Right lobe of liver (tissue), 4 donors: ENCODE data around the gene EED.

Experiments used
- CTCF ChIP-seq, 4 donors: fragments of 200-600 bp in 3 of 4; fragments of 450-650 bp in 1 of 4; IDR thresholded peaks; one replicate each; pipeline versions ENCODE4 v1.5.1 to v1.8.0; 2016 to 2022; ENCODE audit warnings: antibody characterized with exemption in 4 of 4, mild to moderate bottlenecking in 2 of 4
- POLR2A ChIP-seq: fragments of 450-650 bp; IDR thresholded peaks from one replicate; pipeline ENCODE4 v1.6.1; 2017; ENCODE audit warnings: antibody characterized with exemption, mild to moderate bottlenecking
- donor health status: DM: no; HTN: no; CAD: no.
- donor health status: DM: no; HTN: no; CAD: no.
- donor health status: DM: no; HTN: yes; CAD: no.

DNA sequence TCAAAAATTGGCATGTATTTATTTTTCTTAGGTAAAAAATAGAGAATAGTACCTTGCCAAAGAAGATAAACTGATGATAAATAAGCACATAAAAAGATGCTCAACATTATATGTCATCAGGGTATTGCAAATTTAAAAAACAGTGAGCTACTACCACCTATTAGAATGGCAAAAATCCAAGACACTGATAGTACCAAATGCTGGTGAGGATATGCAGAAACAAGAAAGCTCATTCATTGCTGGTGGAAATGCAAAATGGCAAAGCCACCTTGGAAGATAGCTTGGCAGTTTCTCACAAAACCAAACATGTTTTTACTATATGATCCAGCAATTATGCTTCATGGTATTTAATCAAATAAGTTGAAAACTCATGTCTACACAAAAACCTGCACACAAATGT is 46.4 kb upstream of the EED start:
- TF ChIP-seq CTCF (IDR thresholded peaks at IDR 0.05), result no peak
- TF ChIP-seq POLR2A, result no peak
